Pancreas (tissue), 10 donors: ENCODE data around the gene ATP2A1. TPM values are rescaled to one million over a fixed set of nuclear protein-coding genes. Genes with fewer than 3 reads are reported as not detected.

ENCODE experiments used
- ATAC-seq, 4 donors: fragments of 200-7000 bp; cut with Tn5 transposase; one replicate each; pipeline versions ENCODE4 v1.8.0 to v1.9.1; 2020; ENCODE audit warnings: mild to moderate bottlenecking in 4 of 4, moderate library complexity in 4 of 4
- DNase-seq, 6 donors: peaks; one replicate each; pipeline ENCODE4 v3.0.0-alpha.2; 2020
- FAIRE-seq: peaks from 2 replicates; lab custom pipeline; 2012; peaks lifted over from hg19 to GRCh38; lab: Jason Lieb, UNC
- H3K27ac ChIP-seq, 4 donors: fragments of 200-600 bp; sonication (generic); 1 replicate in 3 of 4; 2 replicates in 1 of 4; pipeline versions ENCODE4 v1.5.0 to v1.8.0; 2020
- H3K27me3 ChIP-seq, 4 donors: fragments of 200-600 bp; one replicate each; pipeline ENCODE4 v1.8.0; 2021
- H3K36me3 ChIP-seq, 3 donors: fragments of 200-600 bp; sonication (generic) in 1 of 3; one replicate each; pipeline versions ENCODE4 v1.5.0 to v1.8.0; 2020 to 2021
- H3K4me1 ChIP-seq, 3 donors: fragments of 200-600 bp; one replicate each; pipeline ENCODE4 v1.8.0; 2021
- H3K4me3 ChIP-seq, 4 donors: fragments of 200-600 bp; sonication (generic) in 2 of 4; one replicate each; pipeline versions ENCODE4 v1.5.0 to v1.8.0; 2020 to 2021
- H3K9me3 ChIP-seq, 4 donors: fragments of 200-600 bp; one replicate each; pipeline ENCODE4 v1.8.0; 2021
- WGBS, 2 donors: extraction: QIAGEN DNeasy Blood & Tissue Kit; methylation state at CpG; one replicate each; pipeline ENCODE4 v1.1.7; 2013; 5-methylcytosine and 5-hydroxymethylcytosine counted together
- intact Hi-C, 3 donors: fragments of 100-400 bp; cut with DNase I; formaldehyde crosslinking; loops; one replicate each; pipeline versions ENCODE4 v1.11.1 to v1.14.2; 2022
- polyA plus RNA-seq, 2 donors: library from polyadenylated mRNA; stranded (reverse); fragments of 200-250 nt; gene quantifications; one replicate each; pipeline ENCODE4 v1.2.3, GENCODE V29; 2013
- total RNA-seq, 6 donors: library from RNA; stranded (reverse); fragmentation: NEBNext Ultra II Directional in 4 of 6; extraction: Animal tissue kit (Norgen Biotek cat#: 25700) in 4 of 6; gene quantifications; one replicate each; pipeline versions ENCODE4 v1.2.1 to v1.2.4, GENCODE V29; 2021 to 2023
- TF ChIP-seq, protein P1 (sequence below), 4 donors: fragments of 200-600 bp; sonication (generic) in 3 of 4; IDR thresholded peaks; one replicate each; pipeline versions ENCODE4 v1.5.0 to v1.8.0; 2021; ENCODE audit warnings: antibody characterized with exemption in 4 of 4
- donor health status: healthy with polysubstance abuse.
- donor health status: DM: no; HTN: no; CAD: no; lungs with moderate emphysema.
- donor health status: DM: no; HTN: no; CAD: no.
- donor health status: control.
- donor health status: control.
- donor health status: Bipolar disorder and iron deficiency.
- donor health status: DM: yes; HTN: yes; CAD: no.
- donor health status: DM: no; HTN: no; CAD: no.
- donor health status: DM: no; HTN: no; CAD: no.
- donor health status: DM: yes; HTN: yes; CAD: no.

Gene ATP2A1
- total and polyA plus RNA-seq, 8 donors, result 0.20 to 0.84 (median 0.35) TPM; not detected in 2

DNA sequence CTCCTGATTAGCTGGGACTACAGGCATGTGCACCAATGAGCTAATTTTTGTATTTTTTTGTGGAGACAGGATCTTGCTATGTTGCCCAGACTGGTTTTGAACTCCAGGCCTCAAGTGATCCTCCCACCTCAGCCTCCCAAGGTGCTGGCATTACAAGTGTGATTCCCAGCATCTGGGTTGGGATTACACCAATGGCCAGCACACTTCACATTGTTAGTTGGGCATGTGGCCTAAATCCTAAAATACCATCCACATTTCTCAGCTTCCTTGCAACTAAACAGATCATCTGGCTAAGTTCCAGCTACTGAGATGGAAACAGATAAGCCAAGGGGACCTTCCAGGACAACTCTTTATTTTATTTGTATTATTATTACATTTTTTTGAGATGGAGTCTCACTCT is 36.9 kb downstream of the ATP2A1 start:
- ATAC-seq (no peak), FAIRE-seq (no peak), DNase-seq (no peak)
- no peaks in the 10 kb centered on the region for H3K4me1 ChIP-seq
- TF ChIP-seq, protein P1, sequence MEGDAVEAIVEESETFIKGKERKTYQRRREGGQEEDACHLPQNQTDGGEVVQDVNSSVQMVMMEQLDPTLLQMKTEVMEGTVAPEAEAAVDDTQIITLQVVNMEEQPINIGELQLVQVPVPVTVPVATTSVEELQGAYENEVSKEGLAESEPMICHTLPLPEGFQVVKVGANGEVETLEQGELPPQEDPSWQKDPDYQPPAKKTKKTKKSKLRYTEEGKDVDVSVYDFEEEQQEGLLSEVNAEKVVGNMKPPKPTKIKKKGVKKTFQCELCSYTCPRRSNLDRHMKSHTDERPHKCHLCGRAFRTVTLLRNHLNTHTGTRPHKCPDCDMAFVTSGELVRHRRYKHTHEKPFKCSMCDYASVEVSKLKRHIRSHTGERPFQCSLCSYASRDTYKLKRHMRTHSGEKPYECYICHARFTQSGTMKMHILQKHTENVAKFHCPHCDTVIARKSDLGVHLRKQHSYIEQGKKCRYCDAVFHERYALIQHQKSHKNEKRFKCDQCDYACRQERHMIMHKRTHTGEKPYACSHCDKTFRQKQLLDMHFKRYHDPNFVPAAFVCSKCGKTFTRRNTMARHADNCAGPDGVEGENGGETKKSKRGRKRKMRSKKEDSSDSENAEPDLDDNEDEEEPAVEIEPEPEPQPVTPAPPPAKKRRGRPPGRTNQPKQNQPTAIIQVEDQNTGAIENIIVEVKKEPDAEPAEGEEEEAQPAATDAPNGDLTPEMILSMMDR (IDR thresholded peaks at IDR 0.05), result no peak
- H3K9me3 ChIP-seq, result no peaks in the 10 kb centered on the region
- H3K27me3 ChIP-seq, result no peaks in the 10 kb centered on the region
- H3K4me3 ChIP-seq, result no peak overlapping the region
- intact Hi-C loops, result loop anchor here in 1 of 3 donors (10.0 kb wide), 1 partner anchor 50 kb away; the partner anchor contains the start of gene SH2B1
- H3K36me3 ChIP-seq, result peaks cover 0 to 33% (median 6%) of the 10 kb centered on the region in 3 donors
- no peak overlapping the region for H3K27ac ChIP-seq

DNA sequence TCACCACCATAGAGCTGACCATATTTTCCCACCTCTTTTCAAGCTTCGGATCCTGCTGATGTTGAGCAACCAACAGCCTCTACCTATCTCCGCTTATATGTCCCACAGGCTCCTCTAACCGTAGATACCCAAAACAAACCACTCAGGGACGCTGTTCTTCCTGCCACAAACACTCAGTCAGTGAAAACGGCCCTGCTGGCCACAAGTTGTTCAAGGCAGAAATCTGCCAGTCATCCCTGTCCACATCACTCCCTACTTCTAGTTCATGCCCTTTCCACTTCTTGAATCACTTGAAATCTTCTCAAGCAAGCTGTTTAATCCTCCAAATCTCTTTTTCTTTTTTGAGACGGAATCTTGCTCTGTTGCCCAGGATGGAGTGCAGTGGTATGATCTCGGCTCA is 38.8 kb downstream of the ATP2A1 start:
- Histone ChIP-seq H3K9me3 (no peaks in the 10 kb centered on the region), H3K27ac (no peak overlapping the region), H3K4me3 (no peak overlapping the region), H3K27me3 (no peaks in the 10 kb centered on the region), H3K4me1 (no peaks in the 10 kb centered on the region), H3K36me3 (peaks cover 0 to 38% (median 6%) of the 10 kb centered on the region in 3 donors)
- TF ChIP-seq, protein P1 (IDR thresholded peaks at IDR 0.05), result no peak
- DNase-seq, result no peak
- intact Hi-C loops, result loop anchor here in 1 of 3 donors (10.0 kb wide), 1 partner anchor 52 kb away; the partner anchor contains the start of gene SH2B1
- 92 to 95% methylated on average over 7 of the region's 7 CpGs for WGBS, 2 donors
- no peak for ATAC-seq
- FAIRE-seq, result no peak

GRCh38 chr16:28918698-28919097 is 40.4 kb downstream of the ATP2A1 start:
- TF ChIP-seq, protein P1 (IDR thresholded peaks at IDR 0.05), result no peak
- Histone ChIP-seq H3K9me3 (no peaks in the 10 kb centered on the region), H3K4me3 (no peak overlapping the region), H3K36me3 (peaks cover 0 to 38% (median 6%) of the 10 kb centered on the region in 3 donors), H3K4me1 (peaks cover 9% of the 10 kb centered on the region in 3 donors), H3K27me3 (no peaks in the 10 kb centered on the region), H3K27ac (no peak overlapping the region)
- intact Hi-C loops, result loop anchor here in 1 of 3 donors (10.0 kb wide), 1 partner anchor 54 kb away; the partner anchor contains the start of gene SH2B1
- DNase-seq (no peak), FAIRE-seq (no peak), ATAC-seq (no peak)
- 98% methylated on average over 3 of the region's 3 CpGs for WGBS, 2 donors

DNA sequence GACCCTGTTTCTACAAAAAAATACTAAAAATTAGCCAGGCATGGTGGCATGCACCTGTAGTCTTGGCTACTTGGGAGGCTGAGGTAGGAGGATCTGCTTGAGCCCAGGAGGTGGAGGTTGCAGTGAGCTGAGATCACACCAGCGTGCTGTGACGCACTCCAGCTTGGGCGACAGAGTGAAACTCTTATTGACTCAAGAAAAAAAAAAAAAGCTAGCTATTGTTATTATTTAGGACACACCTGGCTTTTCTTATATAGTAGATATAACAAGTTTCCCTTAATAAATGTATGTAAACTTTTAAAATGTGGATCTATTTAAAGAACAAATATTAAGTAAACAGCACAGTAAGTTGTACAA is 44.9 kb downstream of the ATP2A1 start:
- Histone ChIP-seq H3K4me3 (peak overlapping the region in 2 of 4 donors; percentile 72 to 84), H3K9me3 (no peaks in the 10 kb centered on the region), H3K36me3 (peaks cover 0 to 18% (median 0%) of the 10 kb centered on the region in 3 donors), H3K27ac (peak overlapping the region; percentile 58 to 99 (median 96)), H3K27me3 (no peaks in the 10 kb centered on the region), H3K4me1 (peaks cover 9 to 11% (median 9%) of the 10 kb centered on the region in 3 donors)
- intact Hi-C loops, result no loop called here
- DNase-seq (no peak), ATAC-seq (no peak), FAIRE-seq (no peak)
- 41 to 55% methylated on average over 3 of the region's 3 CpGs for WGBS, 2 donors
- TF ChIP-seq, protein P1 (IDR thresholded peaks at IDR 0.05), result no peak

DNA sequence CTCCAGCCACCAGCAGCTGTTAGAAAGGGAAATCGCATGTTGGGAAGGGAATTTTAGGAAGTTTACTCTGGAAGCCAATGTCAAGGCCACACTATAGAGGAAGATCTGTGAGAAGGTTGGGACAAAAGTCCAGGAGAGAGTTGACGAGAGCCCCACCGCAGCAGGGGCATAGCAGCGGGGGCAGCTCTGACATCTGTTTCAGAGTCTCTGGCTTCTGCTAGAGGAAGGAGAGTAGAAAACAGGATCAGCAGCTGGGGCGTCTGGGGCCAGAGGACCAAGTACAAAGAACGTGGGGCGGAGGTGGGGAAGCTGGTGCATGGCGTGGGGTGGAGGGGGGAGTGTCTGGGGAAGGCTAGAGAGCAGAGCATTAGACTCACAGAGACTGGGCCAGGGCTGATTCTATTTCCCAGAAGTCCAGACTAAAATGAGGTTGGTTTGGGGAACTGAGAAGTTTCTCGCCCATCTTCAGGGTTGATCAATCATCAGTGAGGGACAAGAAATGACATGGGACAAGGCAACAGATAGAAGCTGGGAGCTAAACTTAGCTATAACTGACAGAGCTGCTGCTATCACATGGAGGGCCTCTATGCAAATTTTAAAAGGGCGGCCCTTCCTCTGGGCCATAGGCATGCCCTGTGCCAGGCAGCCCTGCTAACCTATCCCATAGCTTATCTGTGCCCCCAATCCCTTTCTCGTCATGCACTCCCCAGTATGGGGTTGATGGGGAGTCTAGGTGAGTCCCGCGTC is 45.5 kb downstream of the ATP2A1 start:
- Histone ChIP-seq H3K27ac (peak overlapping the region; percentile 58 to 99 (median 96)), H3K9me3 (no peaks in the 10 kb centered on the region), H3K4me1 (peaks cover 9 to 11% (median 9%) of the 10 kb centered on the region in 3 donors), H3K27me3 (no peaks in the 10 kb centered on the region), H3K4me3 (peak overlapping the region; percentile 29 to 84 (median 66)), H3K36me3 (peaks cover 0 to 14% (median 0%) of the 10 kb centered on the region in 3 donors)
- DNase-seq (peak in 3 of 6 donors; percentile 38 to 43 (median 39)), ATAC-seq (peak; percentile 1 to 8 (median 2)), FAIRE-seq (no peak)
- TF ChIP-seq, protein P1 (IDR thresholded peaks at IDR 0.05), result no peak
- intact Hi-C loops, result no loop called here
- WGBS, 2 donors, result 19 to 21% methylated on average over 13 of the region's 13 CpGs
